Spleen (tissue), 11 donors: ENCODE results near the gene SH3D19. TPM values are rescaled to one million over a fixed set of nuclear protein-coding genes. Genes with fewer than 3 reads are reported as not detected.
"Not testable (repeated sequence)": the region's sequence is repeated elsewhere in the genome, so short reads cannot be mapped to it uniquely, and the experiment has no call there.

Experiments
- DNase-seq: peaks from one replicate; pipeline ENCODE4 v3.0.0-alpha.2; 2020
- H3K27ac ChIP-seq, 8 donors: fragments of 200-600 bp; sonication (generic) in 7 of 8; 1 replicate in 4 of 8; 2 replicates in 4 of 8; pipeline versions ENCODE4 v1.5.0 to v1.8.0; 2016 to 2021; ENCODE audit warnings: inconsistent platforms in 4 of 8, mild to moderate bottlenecking in 4 of 8, moderate library complexity in 1 of 8
- H3K27me3 ChIP-seq, 7 donors: fragments of 200-600 bp; sonication (generic) in 6 of 7; replicated peaks in 1 of 7; 1 replicate in 4 of 7; 2 replicates in 3 of 7; pipeline versions ENCODE4 v1.5.0 to v1.8.0; 2016 to 2021; ENCODE audit warnings: inconsistent platforms in 3 of 7, mild to moderate bottlenecking in 1 of 7
- H3K36me3 ChIP-seq, 6 donors: fragments of 200-600 bp; sonication (generic) in 5 of 6; 1 replicate in 4 of 6; 2 replicates in 2 of 6; pipeline versions ENCODE4 v1.5.0 to v1.8.0; 2016 to 2021; ENCODE audit warnings: inconsistent platforms in 2 of 6
- H3K4me1 ChIP-seq, 6 donors: fragments of 200-600 bp; sonication (generic) in 5 of 6; 1 replicate in 3 of 6; 2 replicates in 3 of 6; pipeline versions ENCODE4 v1.5.0 to v1.8.0; 2016 to 2021; ENCODE audit warnings: inconsistent platforms in 3 of 6
- H3K4me3 ChIP-seq, 8 donors: fragments of 200-600 bp; sonication (generic) in 7 of 8; 1 replicate in 4 of 8; 2 replicates in 4 of 8; pipeline versions ENCODE4 v1.5.0 to v1.8.0; 2016 to 2021; ENCODE audit warnings: inconsistent platforms in 4 of 8, mild to moderate bottlenecking in 4 of 8, moderate library complexity in 2 of 8
- H3K9me3 ChIP-seq, 8 donors: fragments of 200-600 bp; sonication (generic) in 7 of 8; 1 replicate in 4 of 8; 2 replicates in 4 of 8; pipeline versions ENCODE4 v1.5.0 to v1.8.0; 2016 to 2021; ENCODE audit warnings: inconsistent platforms in 4 of 8
- CTCF ChIP-seq, 11 experiments: fragments of 200-600 bp in 7 of 11; fragments of 450-650 bp in 4 of 11; sonication (generic) in 4 of 11; IDR thresholded peaks in 8 of 11; conservative IDR thresholded peaks in 3 of 11; 1 replicate in 7 of 11; 2 replicates in 4 of 11; pipeline versions ENCODE4 v1.4.0 to v1.8.0; 2016 to 2021; ENCODE audit warnings: antibody characterized with exemption in 11 of 11, inconsistent platforms in 4 of 11, mild to moderate bottlenecking in 1 of 11
- POLR2A ChIP-seq, 3 donors: fragments of 450-650 bp; IDR thresholded peaks; one replicate each; pipeline ENCODE4 v1.5.1; 2017; ENCODE audit warnings: antibody characterized with exemption in 3 of 3, mild to moderate bottlenecking in 1 of 3
- POLR2AphosphoS5 ChIP-seq, 3 donors: sonication (generic); formaldehyde crosslinking; IDR thresholded peaks; one replicate each; pipeline ENCODE4 v1.5.1; 2017; ENCODE audit warnings: antibody characterized with exemption in 3 of 3
- WGBS, 5 donors: extraction: QIAGEN DNeasy Blood & Tissue Kit in 3 of 5; methylation state at CpG; one replicate each; pipeline versions ENCODE4 v1.1.5 to v1.1.7; 2013 to 2018; 5-methylcytosine and 5-hydroxymethylcytosine counted together
- intact Hi-C: fragments of 100-400 bp; cut with DNase I; formaldehyde crosslinking; loops from one replicate; pipeline ENCODE4 v1.15.0; 2023; ENCODE audit warnings: low total_unique reads
- polyA plus RNA-seq, 3 donors: library from polyadenylated mRNA; stranded (reverse); fragments of 200-250 nt; gene quantifications; one replicate each; pipeline ENCODE4 v1.2.1, GENCODE V29; 2013
- total RNA-seq, 7 donors: library from RNA; depleted of rRNA in 3 of 7; stranded (reverse); fragments of >200 nt in 3 of 7; fragmentation: NEBNext Ultra II Directional in 4 of 7; extraction: Animal tissue kit (Norgen Biotek cat#: 25700) in 4 of 7; gene quantifications; one replicate each; pipeline versions ENCODE4 v1.1.0 to v1.2.1, GENCODE V29; 2016 to 2021
- donor health status: healthy with polysubstance abuse.
- donor health status: DM: no; HTN: no; CAD: no; lungs with moderate emphysema.
- donor health status: DM: no; HTN: no; CAD: no.
- donor health status: Bipolar disorder and iron deficiency.
- donor health status: healthy.
- donor health status: DM: no; HTN: no; CAD: no.
- donor health status: DM: yes; HTN: yes; CAD: no.

Gene SH3D19
- total and polyA plus RNA-seq, 10 donors: 3.0 to 33.3 (median 14.7) TPM

DNA sequence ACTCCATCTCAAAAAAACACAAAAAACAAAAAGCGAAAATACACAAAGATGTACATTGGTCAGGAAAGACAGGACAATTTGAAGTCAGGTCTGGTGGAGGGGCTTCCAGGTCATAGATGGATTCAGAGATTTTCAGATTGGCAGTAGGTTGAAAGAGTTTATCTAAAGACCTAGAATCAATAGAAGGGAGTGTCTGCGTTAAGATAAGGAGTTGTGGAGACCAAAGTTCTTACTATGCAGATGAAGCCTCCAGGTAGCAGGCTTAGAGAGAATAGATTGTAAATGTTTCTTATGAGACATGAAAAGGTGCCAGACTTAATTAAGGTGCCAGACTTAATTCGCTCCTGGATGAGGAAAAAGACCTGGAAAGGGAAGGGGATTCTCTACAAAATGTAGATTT is 232.9 kb downstream of the SH3D19 start:
- intact Hi-C loops: no loop called here
- H3K4me1 ChIP-seq: no peaks in the 10 kb centered on the region
- H3K27ac ChIP-seq: no peak overlapping the region
- H3K9me3 ChIP-seq: no peaks in the 10 kb centered on the region
- WGBS, 5 donors: 88 to 94% (median 92%) methylated on average over 3 of the region's 3 CpGs
- H3K27me3 ChIP-seq: no peaks in the 10 kb centered on the region
- no peak for DNase-seq
- no peak for TF ChIP-seq POLR2AphosphoS5 (IDR thresholded peaks at IDR 0.05)
- no peak for TF ChIP-seq CTCF (IDR thresholded peaks at IDR 0.05 in 8 of 11, conservative IDR thresholded peaks at IDR 0.05 in 3 of 11)
- no peak for TF ChIP-seq POLR2A (IDR thresholded peaks at IDR 0.05)
- no peaks in the 10 kb centered on the region for H3K36me3 ChIP-seq
- no peak overlapping the region for H3K4me3 ChIP-seq

DNA sequence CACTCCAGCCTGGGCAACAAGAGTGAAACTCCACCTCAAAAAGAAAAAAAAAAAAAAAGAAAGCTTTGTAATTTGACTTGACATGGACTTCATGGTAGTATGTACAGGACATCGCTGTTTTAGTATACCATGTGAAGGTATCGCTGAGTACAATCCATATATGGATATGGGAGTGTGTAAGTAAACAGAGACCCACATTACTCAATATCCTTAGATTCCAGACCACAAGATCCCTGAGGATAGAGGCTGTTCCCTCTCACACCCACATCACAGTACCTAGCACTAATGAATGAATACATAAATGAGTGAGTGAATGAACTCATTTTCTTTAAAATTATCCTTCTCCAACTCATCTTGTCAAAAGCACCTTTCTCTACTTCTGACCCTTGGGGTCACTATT is 234.4 kb downstream of the SH3D19 start:
- Histone ChIP-seq H3K27ac (no peak overlapping the region), H3K4me3 (no peak overlapping the region), H3K27me3 (no peaks in the 10 kb centered on the region), H3K36me3 (no peaks in the 10 kb centered on the region), H3K9me3 (no peaks in the 10 kb centered on the region), H3K4me1 (no peaks in the 10 kb centered on the region)
- intact Hi-C loops: no loop called here
- no peak for TF ChIP-seq POLR2A (IDR thresholded peaks at IDR 0.05)
- TF ChIP-seq POLR2AphosphoS5 (IDR thresholded peaks at IDR 0.05): no peak
- no peak for TF ChIP-seq CTCF (IDR thresholded peaks at IDR 0.05 in 8 of 11, conservative IDR thresholded peaks at IDR 0.05 in 3 of 11)
- WGBS, 5 donors: 89 to 98% (median 95%) methylated on average over 2 of the region's 2 CpGs
- DNase-seq: no peak

- DNase-seq: no peak
- H3K36me3 ChIP-seq: no peaks in the 10 kb centered on the region
- H3K27me3 ChIP-seq: no peaks in the 10 kb centered on the region
- H3K27ac ChIP-seq: no peak overlapping the region
- H3K4me3 ChIP-seq: no peak overlapping the region
- no peaks in the 10 kb centered on the region for H3K4me1 ChIP-seq
- TF ChIP-seq CTCF (IDR thresholded peaks at IDR 0.05 in 8 of 11, conservative IDR thresholded peaks at IDR 0.05 in 3 of 11) (no peak), POLR2AphosphoS5 (IDR thresholded peaks at IDR 0.05) (no peak), POLR2A (IDR thresholded peaks at IDR 0.05) (no peak)
- WGBS, 5 donors: 76 to 85% (median 83%) methylated on average over 8 of the region's 8 CpGs
- intact Hi-C loops: no loop called here
- H3K9me3 ChIP-seq: no peaks in the 10 kb centered on the region
Observed at GRCh38 chr4:151087467-151087866, 237.9 kb downstream of the SH3D19 start.

GRCh38 chr4:151077978-151078377 is 247.4 kb downstream of the SH3D19 start:
- H3K9me3 ChIP-seq, H3K4me1 ChIP-seq, H3K36me3 ChIP-seq, DNase-seq, H3K27me3 ChIP-seq, H3K4me3 ChIP-seq, intact Hi-C loops, H3K27ac ChIP-seq: not testable (repeated sequence)
- WGBS, 5 donors: 82 to 87% (median 84%) methylated on average over 2 of the region's 2 CpGs

DNA sequence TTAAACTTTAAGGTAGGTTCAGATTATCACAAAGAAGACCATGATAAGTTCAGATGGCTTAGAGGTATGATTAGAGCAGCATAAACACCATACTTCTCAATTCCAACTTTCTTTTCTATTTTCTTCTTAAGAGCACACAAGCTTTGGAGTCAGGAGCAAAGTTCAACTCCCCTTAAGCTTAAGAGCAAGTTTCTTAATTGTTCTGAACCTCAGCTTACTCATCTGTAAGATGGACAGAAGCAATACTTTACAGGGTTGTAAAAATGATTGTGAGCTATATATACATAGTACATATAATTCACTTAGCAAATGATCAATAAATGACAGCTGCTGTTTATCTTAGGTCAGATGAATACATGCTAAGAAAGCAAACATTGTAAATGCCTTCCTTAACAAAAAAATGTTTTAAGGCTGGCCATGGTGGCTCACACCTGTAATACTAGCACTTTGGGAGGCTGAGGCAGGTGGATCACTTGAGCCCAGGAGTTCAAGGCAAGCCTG is 250.9 kb downstream of the SH3D19 start:
- H3K4me3 ChIP-seq: no peak overlapping the region
- no peaks in the 10 kb centered on the region for H3K36me3 ChIP-seq
- H3K27me3 ChIP-seq: no peaks in the 10 kb centered on the region
- H3K4me1 ChIP-seq: no peaks in the 10 kb centered on the region
- H3K27ac ChIP-seq: no peak overlapping the region
- intact Hi-C loops: no loop called here
- TF ChIP-seq POLR2A (IDR thresholded peaks at IDR 0.05): no peak
- TF ChIP-seq CTCF (IDR thresholded peaks at IDR 0.05 in 8 of 11, conservative IDR thresholded peaks at IDR 0.05 in 3 of 11): no peak
- TF ChIP-seq POLR2AphosphoS5 (IDR thresholded peaks at IDR 0.05): no peak
- DNase-seq: no peak
- no peaks in the 10 kb centered on the region for H3K9me3 ChIP-seq
